A549 treated with CpdA at 1 μM for 4 hours (cell line): Measurements from ENCODE around the gene TUSC2. TPM values are rescaled to one million over a fixed set of nuclear protein-coding genes. Genes with fewer than 3 reads are reported as not detected.

Source experiments
- total RNA-seq: library from RNA; stranded (reverse); fragments of 200-300 nt; extraction: Qiagen RNA extraction; gene quantifications from 5 replicates; pipeline ENCODE4 v1.2.3, GENCODE V29; 2022; ENCODE audit warnings: low read depth

TUSC2 gene, protein sequence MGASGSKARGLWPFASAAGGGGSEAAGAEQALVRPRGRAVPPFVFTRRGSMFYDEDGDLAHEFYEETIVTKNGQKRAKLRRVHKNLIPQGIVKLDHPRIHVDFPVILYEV
- 21.8 to 37.7 TPM (median 36.6 TPM) in 5 replicates for total RNA-seq

DNA sequence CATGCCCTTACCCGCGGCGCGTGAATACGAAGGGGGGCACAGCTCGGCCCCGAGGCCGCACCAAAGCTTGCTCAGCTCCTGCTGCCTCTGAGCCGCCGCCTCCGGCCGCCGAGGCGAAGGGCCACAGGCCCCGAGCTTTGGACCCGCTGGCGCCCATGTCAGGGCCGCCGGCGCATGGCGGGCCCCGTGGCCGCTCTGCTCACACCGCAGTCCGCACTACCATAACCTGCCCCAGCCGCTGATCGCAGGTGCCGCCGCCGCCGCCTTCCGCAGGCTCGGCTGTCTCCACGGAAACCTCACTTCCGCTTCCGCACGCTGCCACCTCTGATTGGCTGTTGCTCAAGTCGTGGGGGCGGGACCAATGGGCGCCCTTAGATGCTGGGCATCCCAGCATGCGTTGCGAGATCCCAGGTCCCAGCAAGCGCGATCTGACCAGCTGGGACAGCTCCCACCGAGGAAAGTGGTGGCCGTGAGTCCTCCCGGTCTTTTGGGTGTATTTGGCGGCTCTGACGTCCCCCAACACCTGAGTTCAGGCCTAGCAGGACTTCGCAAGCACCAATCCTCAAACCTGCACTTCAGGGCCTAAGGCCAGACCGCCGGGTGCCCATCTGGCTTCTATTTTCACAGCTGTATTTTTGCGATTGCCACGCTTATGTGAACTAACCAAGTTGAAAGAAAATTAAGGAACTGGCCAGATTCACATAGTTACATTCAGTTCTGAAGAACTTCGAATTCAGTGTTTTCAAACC lies at the start of gene TUSC2:
Gene TUSC2, minus strand, starts transcription at position 281 of the 749 bp plus-strand sequence. Its CDS starts 124 bp downstream, at position 157.

DNA sequence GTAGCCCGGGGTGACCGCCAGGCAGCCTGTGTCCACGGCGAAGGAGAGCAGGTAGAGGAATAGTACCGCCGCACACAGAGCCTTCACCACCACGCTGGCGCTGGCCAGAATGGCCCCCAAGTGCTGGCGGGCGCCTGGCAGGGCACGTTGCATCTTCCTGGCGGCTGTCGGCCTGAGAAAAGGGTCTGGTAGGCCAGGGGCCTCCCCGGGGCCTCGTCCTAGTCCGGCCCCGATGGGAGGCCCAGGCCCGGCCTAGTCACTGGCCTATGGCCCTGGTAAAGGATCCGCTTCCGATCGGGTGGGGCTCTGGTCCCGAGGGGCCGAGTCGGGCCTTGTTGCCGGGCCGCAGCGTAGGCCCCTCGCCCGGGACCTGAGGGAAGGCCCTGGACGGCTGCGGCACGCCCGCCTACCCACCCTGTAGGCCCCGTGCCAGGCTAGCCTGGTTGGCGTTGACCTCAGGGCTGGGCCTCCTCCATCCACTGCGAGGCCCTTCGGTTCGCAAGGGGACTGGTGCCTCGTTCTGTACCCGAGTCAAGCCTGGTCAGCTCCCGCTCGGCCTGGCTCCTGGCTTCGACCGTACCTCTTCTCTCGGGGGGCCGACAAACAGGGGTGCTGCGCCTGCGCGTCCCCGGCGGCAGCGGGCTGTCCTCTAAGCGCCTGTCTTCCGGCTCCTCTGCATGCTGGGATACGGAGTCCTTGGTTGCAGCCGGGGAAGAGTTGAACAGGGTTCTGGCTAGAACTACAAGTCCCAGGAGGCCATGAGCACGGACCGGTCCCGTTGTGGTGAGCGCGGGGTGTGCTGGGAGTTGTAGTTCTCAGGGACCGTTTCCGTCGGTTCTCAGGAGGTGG lies 31.1 kb upstream of the TUSC2 start, which contains the start of gene TMEM115:
Gene TMEM115, minus strand, starts transcription at position 611 of the 849 bp plus-strand sequence. Its CDS starts 458 bp downstream, at position 153.

DNA sequence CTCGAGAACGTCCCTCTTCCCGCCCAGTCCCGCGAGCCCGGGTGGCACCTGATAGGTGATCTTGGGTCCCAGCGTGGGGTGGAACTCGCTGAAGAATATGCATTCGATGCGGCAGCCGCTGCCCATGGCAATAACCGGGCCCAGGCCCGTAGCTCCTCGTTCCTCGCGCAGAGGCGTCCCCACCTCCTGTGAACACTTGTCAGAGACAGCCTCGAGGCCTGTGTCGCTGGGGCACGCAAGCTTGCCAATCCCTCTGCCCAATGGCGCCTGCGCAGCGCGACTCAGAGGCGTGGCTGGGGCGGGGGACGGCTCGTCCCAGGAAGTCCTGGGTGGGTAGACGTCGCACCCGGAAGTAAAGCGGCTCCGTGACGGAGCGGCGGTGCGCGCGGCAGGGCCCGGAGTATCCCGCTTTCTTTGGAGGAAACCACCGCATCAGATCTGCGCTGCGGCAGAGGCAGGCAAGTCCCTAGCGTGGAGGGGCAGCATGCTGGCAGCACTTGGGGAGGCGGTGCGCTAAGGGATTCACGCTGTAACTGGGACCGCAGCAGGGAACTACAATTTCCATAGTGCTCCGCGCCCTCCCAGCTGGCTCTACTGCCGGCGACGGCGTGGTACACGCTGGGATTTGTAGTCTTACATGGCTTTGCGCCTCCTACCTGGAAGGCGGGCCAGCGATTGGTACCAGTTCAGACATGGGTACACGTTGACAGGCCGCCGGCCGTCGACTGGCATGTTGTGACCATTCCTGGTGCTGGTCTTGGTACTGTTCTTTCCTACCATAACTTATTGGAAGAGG lies 22.7 kb upstream of the TUSC2 start, which contains the start of the genes CYB561D2 and NPRL2:
Gene CYB561D2, plus strand, starts transcription at position 336 of the 796 bp plus-strand sequence. CDS start 572 bp downstream, outside the sequence.
Gene NPRL2, minus strand, starts transcription at position 249 of the 796 bp plus-strand sequence. Its CDS starts 123 bp downstream, at position 126.

DNA sequence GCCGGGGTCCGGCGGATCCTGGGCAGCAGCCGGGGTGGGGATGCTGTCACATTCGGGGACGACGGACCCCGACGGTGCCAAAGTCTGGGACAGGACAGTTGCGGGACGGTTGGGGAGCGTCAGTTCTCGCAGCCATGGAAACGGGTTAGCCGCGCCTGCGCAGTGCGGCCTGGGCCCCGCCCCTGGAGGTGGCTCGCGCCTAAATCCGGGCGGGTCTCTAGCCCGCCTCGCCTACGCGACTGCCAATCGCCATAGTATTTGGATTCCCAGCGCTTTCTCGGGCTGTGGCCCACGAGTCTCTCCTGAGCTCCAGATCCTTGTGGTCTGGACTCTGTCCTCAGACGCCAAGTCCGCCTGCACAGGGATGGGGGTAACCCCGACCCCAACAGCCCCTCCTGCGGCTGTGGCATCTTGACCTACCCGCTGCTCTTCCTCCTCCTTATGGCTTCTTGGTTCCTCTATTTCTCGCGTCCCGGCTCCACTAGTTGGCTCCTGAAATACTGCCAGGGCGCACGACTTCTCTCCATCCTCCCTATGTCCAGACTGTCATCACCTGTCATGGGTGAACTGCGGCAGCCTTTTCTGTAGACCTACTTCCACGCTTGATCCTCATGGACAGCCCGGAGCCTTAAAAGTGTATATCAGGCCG lies 17.7 kb upstream of the TUSC2 start, which contains the start of gene ZMYND10:
Gene ZMYND10, minus strand, starts transcription at position 147 of the 649 bp plus-strand sequence. CDS start 153 bp downstream, outside the sequence.

DNA sequence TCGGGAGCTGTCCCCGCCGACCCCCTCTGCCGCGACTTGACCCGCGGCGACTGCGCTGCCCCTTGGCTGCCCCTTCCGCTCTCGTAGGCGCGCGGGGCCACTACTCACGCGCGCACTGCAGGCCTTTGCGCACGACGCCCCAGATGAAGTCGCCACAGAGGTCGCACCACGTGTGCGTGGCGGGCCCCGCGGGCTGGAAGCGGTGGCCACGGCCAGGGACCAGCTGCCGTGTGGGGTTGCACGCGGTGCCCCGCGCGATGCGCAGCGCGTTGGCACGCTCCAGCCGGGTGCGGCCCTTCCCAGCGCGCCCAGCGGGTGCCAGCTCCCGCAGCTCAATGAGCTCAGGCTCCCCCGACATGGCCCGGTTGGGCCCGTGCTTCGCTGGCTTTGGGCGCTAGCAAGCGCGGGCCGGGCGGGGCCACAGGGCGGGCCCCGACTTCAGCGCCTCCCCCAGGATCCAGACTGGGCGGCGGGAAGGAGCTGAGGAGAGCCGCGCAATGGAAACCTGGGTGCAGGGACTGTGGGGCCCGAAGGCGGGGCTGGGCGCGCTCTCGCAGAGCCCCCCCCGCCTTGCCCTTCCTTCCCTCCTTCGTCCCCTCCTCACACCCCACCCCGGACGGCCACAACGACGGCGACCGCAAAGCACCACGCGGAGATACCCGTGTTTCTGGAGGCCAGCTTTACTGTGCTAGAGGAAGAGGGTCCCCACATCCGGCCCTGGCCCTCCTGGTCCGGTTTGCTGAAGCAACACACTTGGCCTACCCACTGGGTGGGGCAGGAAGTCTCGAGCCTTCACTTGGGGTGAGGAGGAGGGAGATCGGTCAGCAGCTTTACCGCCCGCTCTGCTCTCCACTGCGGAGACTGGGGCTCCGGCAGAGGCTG lies 12.7 kb upstream of the TUSC2 start, which contains the start of gene RASSF1:
Gene RASSF1, minus strand, starts transcription at position 389 of the 882 bp plus-strand sequence. Its CDS starts 31 bp downstream, at position 358.

DNA sequence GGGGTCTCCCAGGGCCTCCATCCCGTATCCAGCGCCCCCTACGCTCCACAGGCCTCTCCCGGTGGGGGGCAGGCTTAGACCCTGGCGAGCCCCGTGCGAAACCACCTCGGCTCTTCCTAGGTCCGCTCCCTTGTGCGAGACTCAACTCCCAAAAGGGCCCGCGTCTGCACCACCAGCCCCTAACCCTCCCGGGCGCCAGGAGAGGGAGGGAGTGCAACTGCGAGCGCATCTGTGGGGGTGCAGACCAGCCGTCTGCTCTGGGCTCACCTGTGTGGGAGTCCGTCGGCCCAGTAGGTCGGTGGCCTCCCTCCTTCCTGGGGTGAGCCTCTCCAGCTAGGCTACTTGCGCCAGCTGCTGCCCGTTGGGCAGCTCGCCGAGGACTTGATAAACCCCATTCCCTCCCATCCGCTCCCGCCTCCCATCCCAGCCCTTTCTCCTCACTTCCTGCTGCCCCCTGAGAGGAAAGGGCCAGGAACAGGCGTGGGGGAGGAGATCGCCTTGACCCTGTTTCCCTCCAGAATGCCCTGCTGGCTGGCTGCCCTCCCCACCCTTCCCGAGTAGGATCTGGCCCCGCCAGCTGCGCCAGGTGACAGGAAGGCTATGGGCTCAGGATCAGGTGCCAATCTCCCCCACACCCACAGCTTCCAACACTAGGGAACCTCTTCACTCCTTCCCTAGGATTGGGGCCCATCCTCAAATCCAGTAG lies 5.5 kb downstream of the TUSC2 start, which contains the start of gene HYAL2:
Gene HYAL2, minus strand, starts transcription at position 360 of the 706 bp plus-strand sequence. CDS start 2,256 bp downstream, outside the sequence.

DNA sequence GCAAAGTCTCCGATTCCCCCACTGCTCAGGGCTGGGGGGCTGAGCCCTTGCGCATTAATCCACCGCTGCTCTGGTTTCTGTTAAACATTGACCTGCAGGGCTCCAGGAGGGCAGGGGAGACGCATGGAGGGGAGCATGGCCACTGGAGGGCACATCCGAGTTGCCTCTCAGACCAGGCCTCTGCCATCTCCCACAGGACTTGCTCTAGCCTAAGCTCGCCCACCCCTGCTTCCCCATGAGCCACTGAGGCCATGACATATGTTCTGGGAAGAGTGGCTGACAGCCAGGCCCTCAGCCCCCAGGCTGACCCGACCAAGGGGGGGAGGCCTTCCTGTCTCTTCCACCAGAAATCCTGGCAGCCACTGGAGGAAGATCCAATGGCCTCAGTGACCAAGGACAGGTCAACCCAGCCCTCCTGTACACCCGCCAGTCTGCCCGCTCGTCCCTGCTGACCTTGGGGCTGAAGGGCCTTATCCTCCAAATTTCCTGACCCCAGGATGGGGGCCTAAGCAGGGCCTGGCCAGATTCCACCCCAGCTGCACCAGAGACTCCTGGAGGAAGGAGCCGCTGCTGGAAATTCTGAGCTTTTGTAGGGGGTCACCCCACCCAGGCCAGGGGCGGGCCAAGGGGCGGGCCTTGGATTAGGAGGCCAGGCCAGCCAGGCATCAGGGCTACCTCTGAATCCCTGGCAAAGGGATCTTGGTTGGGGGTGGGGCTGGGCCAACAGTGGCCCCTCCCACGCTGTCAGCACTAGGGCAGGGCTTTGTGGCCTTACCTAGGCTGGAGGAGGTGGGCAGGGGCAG lies 24.8 kb downstream of the TUSC2 start, which contains the start of gene HYAL1:
Gene HYAL1, minus strand, starts transcription at position 562 of the 803 bp plus-strand sequence. CDS start 618 bp downstream, outside the sequence.

DNA sequence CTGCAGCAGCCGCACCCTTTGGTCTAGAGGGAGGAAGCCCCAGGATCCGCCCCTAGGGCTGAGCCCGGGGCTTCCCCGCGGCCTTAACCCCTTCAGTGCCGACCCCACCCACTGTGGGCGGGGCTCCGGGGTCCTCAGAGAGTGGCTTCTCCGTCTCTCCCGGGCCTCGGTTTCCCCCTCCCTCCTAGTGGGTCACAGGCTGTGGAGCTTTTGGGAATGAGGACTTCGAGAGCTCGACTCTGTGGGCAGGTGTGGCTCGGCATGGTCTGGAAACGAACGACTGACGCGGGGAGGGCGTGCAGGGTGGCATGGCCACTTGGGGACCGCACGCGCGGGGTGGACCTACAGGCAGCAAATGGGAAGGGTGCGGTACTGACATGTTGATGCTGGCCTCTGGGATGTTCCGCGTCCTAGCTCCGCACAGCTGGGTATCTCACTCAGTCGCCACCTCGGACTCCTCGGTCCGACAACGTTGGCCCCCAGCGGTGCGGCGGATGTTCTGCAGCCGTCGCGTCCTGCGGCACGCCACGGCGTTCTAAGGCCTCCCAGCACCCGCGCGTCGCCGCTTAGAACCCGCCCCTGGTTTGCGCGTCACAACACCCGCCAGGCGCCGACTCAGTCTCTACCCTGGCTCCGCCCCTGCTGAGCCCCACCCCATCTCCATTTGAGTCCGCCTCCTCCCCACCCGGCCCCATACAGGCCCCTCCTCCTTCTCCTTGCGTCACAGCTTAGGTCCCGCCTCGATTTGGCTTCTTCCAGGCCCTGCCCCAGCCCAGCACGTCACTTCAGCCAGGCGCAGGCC lies 29.0 kb downstream of the TUSC2 start, which contains the start of the genes HYAL3 and NAA80:
Gene HYAL3, minus strand, starts transcription at position 570 of the 802 bp plus-strand sequence. CDS start 3,803 bp downstream, outside the sequence.
Gene NAA80, minus strand, starts transcription at position 570 of the 802 bp plus-strand sequence. CDS start 1,942 bp downstream, outside the sequence.

DNA sequence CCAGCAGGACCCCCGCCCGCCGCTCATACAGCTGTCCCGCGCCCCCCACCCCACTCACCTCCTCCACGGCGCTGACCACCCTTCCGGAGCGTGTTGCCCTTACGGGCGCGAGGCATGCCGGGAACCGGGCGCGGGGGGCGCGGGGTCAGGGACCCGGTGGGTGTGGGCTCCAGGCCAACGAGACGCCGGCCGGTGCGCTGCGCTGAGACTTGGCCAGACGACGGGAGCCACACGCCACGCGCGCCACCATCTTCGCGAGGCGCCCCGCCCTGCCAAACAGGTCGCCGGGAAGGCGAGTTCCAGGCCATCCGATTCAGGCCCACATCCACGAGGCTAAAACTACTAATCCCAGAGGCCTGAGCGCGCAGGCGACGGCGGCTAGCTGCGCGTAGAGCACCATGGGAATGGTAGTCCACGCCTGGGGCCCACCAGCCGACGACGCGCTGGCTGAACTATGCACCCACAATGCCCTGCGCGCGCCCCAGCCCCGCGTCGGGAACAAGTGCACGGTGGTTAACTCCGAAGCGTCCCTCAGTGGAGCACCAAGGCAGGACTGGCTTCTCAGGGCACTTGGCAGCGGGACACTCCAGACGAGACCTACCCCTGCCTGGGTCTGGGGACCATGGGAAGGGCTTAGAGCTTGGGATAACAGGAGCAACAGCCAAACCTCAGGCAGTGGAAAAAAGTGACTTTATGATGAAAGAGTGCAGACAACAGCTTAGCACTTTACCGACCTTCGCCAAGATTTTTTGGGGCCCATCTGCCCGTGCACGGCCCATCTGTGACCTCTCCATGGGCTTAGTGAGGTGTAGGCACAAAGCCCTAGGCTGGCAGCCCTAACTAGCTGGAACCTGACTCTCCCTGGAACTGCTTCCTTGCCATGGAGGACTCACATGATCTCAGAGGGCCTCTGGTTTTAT lies 35.6 kb downstream of the TUSC2 start, which contains the start of gene IFRD2:
Gene IFRD2, minus strand, starts transcription at position 271 of the 920 bp plus-strand sequence. Its CDS starts 155 bp downstream, at position 116.

DNA sequence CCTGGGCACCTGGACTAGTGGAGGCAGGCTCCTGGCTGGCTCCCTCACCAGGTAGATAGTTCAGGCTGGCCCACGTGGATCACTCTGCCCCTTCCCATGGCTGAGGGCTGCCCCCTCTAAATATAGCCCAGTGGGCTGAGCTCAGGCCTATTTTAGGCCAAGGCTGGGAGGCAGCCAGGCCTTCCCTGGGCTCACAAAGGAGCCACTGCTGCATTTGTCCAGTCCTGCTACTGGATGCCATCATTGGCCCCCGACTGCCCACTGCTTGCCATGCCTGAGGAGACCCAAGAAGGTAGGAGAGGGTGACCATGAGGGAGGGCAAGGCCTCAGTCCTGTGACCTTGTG lies 49.2 kb downstream of the TUSC2 start, which contains the start of gene LSMEM2:
Gene LSMEM2, plus strand, starts transcription at position 208 of the 345 bp plus-strand sequence. Its CDS starts 27 bp downstream, at position 235.

Other genes with a start within 250 kb of the TUSC2 start
- gene RBM5, start 239.3 kb downstream of the TUSC2 start, total RNA-seq = 30.1 to 34.5 TPM (median 32.8 TPM) in 5 replicates
- gene SEMA3F, start 172.9 kb downstream of the TUSC2 start, total RNA-seq = 7.1 to 10.5 TPM (median 10.0 TPM) in 5 replicates
- gene GNAT1, start 136.6 kb downstream of the TUSC2 start, total RNA-seq = 0.02 TPM in 1 of 5 replicates, not detected in the others
- 0.01 to 0.04 TPM in 2 of 5 replicates, not detected in the others for gene SLC38A3, start 123.0 kb downstream of the TUSC2 start, total RNA-seq
- gene GNAI2, start 92.0 kb downstream of the TUSC2 start, total RNA-seq = 33.5 to 45.0 TPM (median 41.8 TPM) in 5 replicates
- 4.8 to 9.3 TPM (median 6.9 TPM) in 5 replicates for gene SEMA3B, start 59.1 kb downstream of the TUSC2 start, total RNA-seq
- 0.05 to 0.14 TPM (median 0.13 TPM) in 3 of 5 replicates, not detected in the others for gene LSMEM2, start 49.1 kb downstream of the TUSC2 start, total RNA-seq
- 73.1 to 96.7 TPM (median 94.7 TPM) in 5 replicates for gene IFRD2, start 35.8 kb downstream of the TUSC2 start, total RNA-seq
- 7.8 to 10.6 TPM (median 9.1 TPM) in 5 replicates for gene HYAL3, start 28.8 kb downstream of the TUSC2 start, total RNA-seq
- 5.1 to 7.7 TPM (median 6.0 TPM) in 5 replicates for gene NAA80, start 28.8 kb downstream of the TUSC2 start, total RNA-seq
- gene HYAL1, start 24.6 kb downstream of the TUSC2 start, total RNA-seq = 0.31 to 0.48 TPM (median 0.38 TPM) in 5 replicates
- 18.8 to 27.5 TPM (median 23.2 TPM) in 5 replicates for gene HYAL2, start 5.5 kb downstream of the TUSC2 start, total RNA-seq
- gene RASSF1, start 12.6 kb upstream of the TUSC2 start, total RNA-seq = 16.4 to 20.7 TPM (median 18.7 TPM) in 5 replicates
- 0.36 to 1.3 TPM (median 0.91 TPM) in 5 replicates for gene ZMYND10, start 17.5 kb upstream of the TUSC2 start, total RNA-seq
- 13.4 to 15.1 TPM (median 13.8 TPM) in 5 replicates for gene NPRL2, start 22.6 kb upstream of the TUSC2 start, total RNA-seq
- gene CYB561D2, start 22.6 kb upstream of the TUSC2 start, total RNA-seq = 14.6 to 22.0 TPM (median 21.1 TPM) in 5 replicates
- 37.1 to 46.1 TPM (median 45.8 TPM) in 5 replicates for gene TMEM115, start 31.3 kb upstream of the TUSC2 start, total RNA-seq
- 0.28 to 0.66 TPM (median 0.52 TPM) in 5 replicates for gene CACNA2D2, start 175.4 kb upstream of the TUSC2 start, total RNA-seq
- gene C3orf18, start 239.5 kb upstream of the TUSC2 start, total RNA-seq = 2.1 to 3.1 TPM (median 2.6 TPM) in 5 replicates
- gene HEMK1, start 241.3 kb upstream of the TUSC2 start, total RNA-seq = 4.9 to 6.9 TPM (median 6.5 TPM) in 5 replicates